Lung (tissue), 12 donors: ENCODE measurements around the gene TMEM245. TPM values are rescaled to one million over a fixed set of nuclear protein-coding genes. Genes with fewer than 3 reads are reported as not detected.

ENCODE experiments used
- ATAC-seq: fragments of 200-7000 bp; cut with Tn5 transposase; one replicate; pipeline ENCODE4 v1.9.1; 2020; ENCODE audit warnings: moderate number of reproducible peaks; ENCODE audit not compliant: insufficient read depth, low FRiP score
- DNase-seq, 3 donors: peaks; one replicate each; pipeline ENCODE4 v3.0.0-alpha.2; 2013 to 2017
- H3K27ac ChIP-seq, 2 donors: one replicate each; pipeline ENCODE4 v1.5.1; 2013; ENCODE audit warnings: mild to moderate bottlenecking in 2 of 2, moderate library complexity in 2 of 2, control low read depth in 1 of 2, inconsistent platforms in 1 of 2, low read depth in 1 of 2, low read length in 1 of 2
- H3K27me3 ChIP-seq, 3 donors: one replicate each; pipeline ENCODE4 v1.5.1; 2013; ENCODE audit warnings: low read length in 2 of 3; ENCODE audit not compliant: control insufficient read depth in 3 of 3, insufficient read depth in 3 of 3
- H3K36me3 ChIP-seq, 4 donors: one replicate each; pipeline ENCODE4 v1.5.1; 2013; ENCODE audit warnings: low read length in 4 of 4, mild to moderate bottlenecking in 1 of 4, moderate library complexity in 1 of 4; ENCODE audit not compliant: control insufficient read depth in 4 of 4, insufficient read depth in 4 of 4
- H3K4me1 ChIP-seq, 5 donors: one replicate each; pipeline ENCODE4 v1.5.1; 2013; ENCODE audit warnings: low read length in 5 of 5, mild to moderate bottlenecking in 2 of 5, moderate library complexity in 1 of 5; ENCODE audit not compliant: control insufficient read depth in 5 of 5, insufficient read depth in 5 of 5
- H3K4me3 ChIP-seq: one replicate; pipeline ENCODE4 v1.5.1; 2013; ENCODE audit warnings: mild to moderate bottlenecking, control low read depth, moderate library complexity
- H3K9ac ChIP-seq, 2 donors: one replicate each; pipeline ENCODE4 v1.5.1; 2013; ENCODE audit warnings: low read length in 2 of 2, control low read depth in 1 of 2; ENCODE audit not compliant: insufficient read depth in 1 of 2
- H3K9me3 ChIP-seq, 4 donors: one replicate each; pipeline ENCODE4 v1.5.1; 2013; ENCODE audit warnings: low read length in 3 of 4, mild to moderate bottlenecking in 1 of 4, moderate library complexity in 1 of 4; ENCODE audit not compliant: control insufficient read depth in 4 of 4, insufficient read depth in 3 of 4
- CTCF ChIP-seq: IDR thresholded peaks from 2 replicates; pipeline ENCODE4 v1.5.1; 2012; ENCODE audit warnings: mild to moderate bottlenecking; ENCODE audit errors: control extremely low read depth, extremely low read depth
- WGBS, 2 donors: extraction: QIAGEN DNeasy Blood & Tissue Kit; methylation state at CpG; one replicate each; pipeline ENCODE4 v1.1.7; 2013; 5-methylcytosine and 5-hydroxymethylcytosine counted together
- polyA plus RNA-seq, 2 donors: library from polyadenylated mRNA; stranded (reverse); fragments of 200-250 nt; gene quantifications; one replicate each; pipeline ENCODE4 v1.2.1, GENCODE V29; 2013
- total RNA-seq, 2 donors: library from RNA; depleted of rRNA in 1 of 2; stranded (reverse); fragments of >200 nt in 1 of 2; gene quantifications; one replicate each; pipeline ENCODE4 v1.2.1, GENCODE V29; 2014 to 2021
- donor health status: control.
- donor health status: control.
- donor health status: Bipolar disorder and iron deficiency.
- donor health status: healthy.
- donor health status: DM: yes; HTN: yes; CAD: no.

Gene TMEM245
- total and polyA plus RNA-seq, 4 donors, result 15.0 to 137 (median 42.0) TPM

GRCh38 chr9:109012009-109012875, 107.5 kb downstream of the TMEM245 start:
- TF ChIP-seq CTCF, result no peak
- ATAC-seq (peak; percentile 40), DNase-seq (peak; percentile 68 to 72 (median 68))
- Histone ChIP-seq H3K27me3 (no peaks in the 10 kb centered on the region), H3K4me3 (peak overlapping the region; percentile 92), H3K27ac (peak overlapping the region; percentile 94 to 98), H3K4me1 (peaks cover 0 to 34% (median 8%) of the 10 kb centered on the region in 5 donors), H3K9ac (peak overlapping the region; percentile 46 to 91), H3K36me3 (peaks cover 0 to 4% (median under 1%) of the 10 kb centered on the region in 4 donors), H3K9me3 (no peaks in the 10 kb centered on the region)
- 3 to 5% methylated on average over 26 to 29 of the region's 29 CpGs for WGBS, 2 donors

GRCh38 chr9:109011231-109011671, 108.5 kb downstream of the TMEM245 start:
- Histone ChIP-seq H3K9me3 (no peaks in the 10 kb centered on the region), H3K36me3 (no peaks in the 10 kb centered on the region), H3K27ac (peak overlapping the region in 1 of 2 donors; percentile 48), H3K4me3 (no peak overlapping the region), H3K9ac (peak overlapping the region in 1 of 2 donors; percentile 91), H3K4me1 (peaks cover 0 to 34% (median 8%) of the 10 kb centered on the region in 5 donors), H3K27me3 (no peaks in the 10 kb centered on the region)
- ATAC-seq, result no peak
- DNase-seq, result peak in 2 of 3 donors; percentile 41 to 56
- no peak for TF ChIP-seq CTCF

DNA sequence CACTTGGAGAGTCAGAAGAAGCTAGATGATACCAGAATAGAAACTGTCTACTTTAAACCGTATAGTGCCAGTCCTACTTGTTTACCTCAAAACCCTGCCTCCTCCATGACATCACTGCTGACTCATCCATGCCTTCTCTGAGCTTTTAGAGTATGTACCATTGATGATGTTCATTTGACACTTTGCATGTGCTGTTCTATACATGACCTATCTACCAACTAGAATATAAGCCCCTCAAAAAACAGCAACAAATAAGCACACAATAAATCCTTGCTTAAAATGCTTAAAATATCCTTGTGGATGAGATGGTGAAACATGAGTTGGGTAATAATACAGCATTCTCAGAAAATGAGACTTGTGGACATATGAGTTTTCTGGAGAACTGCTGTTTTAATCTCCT, 109.0 kb downstream of the TMEM245 start:
- H3K4me3 ChIP-seq, result no peak overlapping the region
- no peaks in the 10 kb centered on the region for H3K9me3 ChIP-seq
- no peaks in the 10 kb centered on the region for H3K27me3 ChIP-seq
- H3K4me1 ChIP-seq, result peaks cover 0 to 34% (median 8%) of the 10 kb centered on the region in 5 donors
- no peak overlapping the region for H3K9ac ChIP-seq
- WGBS, 2 donors, result 10 to 21% methylated on average over 1 of the region's 1 CpG
- no peak overlapping the region for H3K27ac ChIP-seq
- no peak for TF ChIP-seq CTCF
- H3K36me3 ChIP-seq, result no peaks in the 10 kb centered on the region
- ATAC-seq (no peak), DNase-seq (peak in 1 of 3 donors; percentile 59)
